ENCODE data around the gene HS2ST1.
"Not testable (repeated sequence)": the region's sequence is repeated elsewhere in the genome, so short reads cannot be mapped to it uniquely, and the experiment has no call there.

The HS2ST1 gene

DNA sequence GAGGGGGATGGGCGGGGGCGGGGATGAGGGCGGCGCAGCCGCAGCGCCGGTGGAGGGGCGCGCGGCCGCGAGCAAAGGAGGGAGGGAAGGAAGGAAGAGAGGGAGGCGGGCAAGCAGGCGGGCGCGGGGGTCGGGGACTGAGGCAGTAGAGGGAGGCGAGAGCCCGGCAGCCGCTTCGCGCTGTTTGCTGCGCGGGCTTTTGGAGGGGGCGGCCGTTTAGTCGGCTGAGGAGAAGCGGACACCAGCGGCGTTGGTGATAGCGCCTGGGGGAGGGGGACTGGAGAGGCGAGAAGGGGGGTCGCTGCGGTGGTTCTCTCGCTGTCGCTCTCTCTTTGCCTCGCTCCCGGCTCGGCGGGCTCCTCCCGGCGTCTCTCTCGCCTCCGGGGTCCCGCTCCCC is at the start of gene HS2ST1:
Gene HS2ST1 (plus strand): TSS at position 35 of the 397 bp plus-strand sequence.
- DNase-seq = no peak

DNA sequence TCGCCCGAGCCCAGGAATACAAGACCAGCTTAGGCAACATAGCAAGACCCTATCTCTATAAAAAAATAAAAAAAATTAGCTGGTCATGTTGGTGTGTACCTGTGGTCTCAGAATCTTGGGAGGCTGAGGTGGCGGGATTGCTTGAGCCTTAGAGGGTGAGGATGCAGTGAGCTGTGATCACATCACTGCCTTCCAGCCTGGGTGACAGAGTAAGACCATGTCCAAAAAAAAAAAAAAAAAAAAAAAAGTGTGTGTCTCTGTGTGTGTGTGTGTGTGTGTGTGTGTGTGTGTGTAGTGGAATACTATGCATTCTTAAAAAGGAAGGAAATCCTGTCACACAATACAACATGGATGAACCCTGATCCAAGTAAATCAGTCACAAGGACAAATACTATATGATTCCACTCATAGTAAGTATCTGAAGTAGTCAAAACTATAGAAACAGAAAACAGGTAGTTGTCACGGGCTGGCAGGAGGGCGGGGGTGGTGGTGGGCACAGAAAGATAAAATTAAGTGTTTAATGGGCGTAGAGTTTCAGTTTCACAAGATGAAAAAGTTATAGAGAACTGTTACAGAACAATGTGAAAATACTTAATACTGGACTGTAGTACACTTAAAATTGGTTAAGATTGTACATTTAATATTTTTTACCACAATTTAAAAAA is 48.3 kb upstream of the HS2ST1 start:
- DNase-seq = no peak

DNA sequence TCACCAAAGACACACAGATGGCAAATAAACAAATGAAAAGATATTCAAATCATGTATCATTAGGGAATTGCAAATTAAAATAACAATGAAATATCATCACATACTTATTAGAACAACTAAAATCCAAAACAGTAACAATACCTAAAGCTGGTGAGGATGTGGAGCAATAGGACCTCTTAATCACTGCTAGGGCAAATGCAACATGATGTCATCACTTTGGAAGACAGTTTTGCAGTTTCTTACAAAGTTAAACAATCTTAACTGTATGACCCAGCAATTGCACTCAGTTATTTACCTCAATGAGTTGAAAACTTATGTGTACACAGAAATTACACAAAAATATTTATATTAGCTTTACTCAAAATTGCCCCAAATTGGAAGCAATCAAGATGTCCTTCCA is 47.8 kb upstream of the HS2ST1 start:
- no peak for DNase-seq

DNA sequence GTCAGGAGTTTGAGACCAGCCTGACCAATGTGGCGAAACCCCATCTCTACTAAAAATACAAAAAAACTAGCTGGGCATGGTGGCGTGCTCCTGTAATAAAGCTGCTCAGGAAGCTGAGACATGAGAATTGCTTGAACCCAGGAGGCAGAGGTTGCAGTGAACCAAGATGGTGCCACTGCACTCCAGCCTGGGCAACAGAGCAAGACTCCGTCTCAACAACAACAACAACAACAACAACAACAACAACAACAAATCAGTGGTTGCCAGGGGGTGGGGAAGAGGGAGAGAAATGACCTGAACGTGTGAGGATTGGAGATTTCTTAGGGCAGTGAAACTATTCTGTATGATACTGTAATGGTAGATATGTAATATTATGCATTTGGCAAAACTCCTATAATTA is 47.2 kb upstream of the HS2ST1 start:
- DNase-seq = not testable (repeated sequence)

DNA sequence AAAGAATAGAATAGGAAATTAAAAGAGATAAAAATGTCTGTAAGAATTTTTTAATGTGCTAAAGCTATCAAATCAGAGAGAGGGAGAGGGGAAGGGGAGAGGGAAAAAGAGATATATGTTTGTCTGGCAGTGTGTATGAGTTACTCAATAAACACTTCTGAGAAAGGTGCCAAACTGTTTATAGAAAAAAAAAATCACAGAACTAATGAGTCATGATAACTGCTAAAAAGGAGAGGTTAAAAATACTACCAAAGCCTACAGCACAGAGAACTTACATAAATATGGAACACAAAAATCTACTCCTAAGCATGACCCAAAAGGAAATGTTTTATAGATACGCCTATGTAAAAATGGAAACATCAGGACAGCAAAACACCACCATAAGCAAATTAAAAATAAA is 46.0 kb upstream of the HS2ST1 start:
- DNase-seq = no peak

DNA sequence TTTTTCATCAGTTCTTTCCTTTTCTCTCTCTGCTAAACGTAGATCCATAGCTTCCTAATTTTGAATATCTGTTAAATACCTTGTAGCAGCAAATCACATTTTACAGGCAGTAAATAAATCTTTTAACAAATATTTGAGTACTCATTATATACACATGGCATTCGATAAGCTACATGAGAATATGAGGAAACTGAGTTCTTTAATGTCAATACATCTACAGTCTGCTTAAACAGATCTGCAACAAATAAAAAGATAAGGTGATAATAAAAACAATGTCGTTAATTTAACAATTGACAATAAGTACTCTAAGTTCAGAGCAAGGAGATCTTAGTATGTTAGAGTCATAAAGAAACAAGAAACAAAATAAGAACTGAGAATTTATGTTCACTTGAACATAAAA is 43.4 kb upstream of the HS2ST1 start:
- DNase-seq = no peak

DNA sequence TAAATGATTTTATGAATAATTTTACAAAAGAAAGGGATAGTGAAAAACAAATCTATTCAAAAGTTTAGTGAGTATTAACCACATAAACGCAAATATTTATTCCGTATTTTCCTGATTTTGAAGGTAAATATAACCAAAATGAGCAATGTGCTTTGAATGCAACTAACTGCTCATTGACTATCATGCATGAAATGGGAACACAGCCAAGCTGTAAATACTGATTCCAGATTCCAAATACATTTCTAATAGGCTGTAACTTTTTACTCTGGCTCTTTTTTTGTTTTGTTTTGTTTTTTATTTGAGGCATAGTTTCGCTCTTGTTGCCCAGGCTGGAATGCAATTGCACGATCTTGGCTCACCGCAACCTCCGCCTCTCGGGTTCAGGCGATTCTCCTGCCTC is 42.3 kb upstream of the HS2ST1 start:
- DNase-seq = no peak

DNA sequence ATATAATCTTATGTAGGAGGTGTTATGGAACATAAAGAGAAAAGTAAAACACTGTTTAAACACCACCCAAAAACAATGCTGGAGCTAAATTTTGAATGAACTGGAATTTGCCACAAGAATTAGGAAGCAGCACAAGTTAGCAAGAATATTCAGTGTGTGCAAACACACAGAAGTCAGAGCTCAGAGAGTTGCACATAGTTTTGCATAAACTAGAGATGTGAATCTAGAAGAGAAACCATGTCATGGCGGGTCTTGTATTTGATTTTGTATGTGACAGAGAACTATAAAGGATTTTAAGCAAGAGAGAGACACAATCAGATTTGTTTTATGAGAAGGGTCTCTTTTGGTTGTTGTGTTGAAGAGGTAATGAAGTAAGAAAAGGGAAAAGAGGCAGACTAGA is 38.7 kb upstream of the HS2ST1 start:
- DNase-seq = no peak

DNA sequence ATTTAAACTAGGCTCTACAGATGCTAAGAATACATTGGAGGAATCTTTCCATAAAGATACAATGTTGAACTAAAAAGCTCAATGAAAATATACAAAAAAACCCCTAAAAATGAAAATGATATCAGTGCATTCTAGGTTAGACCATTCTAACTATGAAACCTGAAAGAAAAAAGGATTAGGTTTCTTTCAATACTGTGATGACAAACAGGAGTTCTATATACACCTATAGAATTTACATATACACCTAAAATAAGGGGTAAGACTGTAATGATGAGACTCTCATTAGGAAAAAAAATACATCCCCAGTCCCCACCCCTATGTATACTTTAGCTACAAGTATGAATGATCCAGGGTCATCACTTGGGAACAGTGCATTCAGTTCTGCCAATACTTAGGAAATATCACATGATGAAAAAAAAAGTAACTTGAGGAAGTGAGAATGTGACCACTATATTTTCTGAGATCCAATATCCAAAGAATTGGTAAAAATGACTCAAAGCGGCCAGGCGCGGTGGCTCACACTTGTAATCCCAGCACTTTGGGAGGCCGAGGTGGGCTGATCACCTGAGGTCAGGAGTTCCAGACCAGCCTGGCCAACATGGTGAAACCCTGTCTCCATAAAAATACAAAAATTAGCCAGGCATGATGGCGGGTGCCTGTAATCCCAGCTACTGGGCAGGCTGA is 26.8 kb upstream of the HS2ST1 start:
- no peak for DNase-seq

DNA sequence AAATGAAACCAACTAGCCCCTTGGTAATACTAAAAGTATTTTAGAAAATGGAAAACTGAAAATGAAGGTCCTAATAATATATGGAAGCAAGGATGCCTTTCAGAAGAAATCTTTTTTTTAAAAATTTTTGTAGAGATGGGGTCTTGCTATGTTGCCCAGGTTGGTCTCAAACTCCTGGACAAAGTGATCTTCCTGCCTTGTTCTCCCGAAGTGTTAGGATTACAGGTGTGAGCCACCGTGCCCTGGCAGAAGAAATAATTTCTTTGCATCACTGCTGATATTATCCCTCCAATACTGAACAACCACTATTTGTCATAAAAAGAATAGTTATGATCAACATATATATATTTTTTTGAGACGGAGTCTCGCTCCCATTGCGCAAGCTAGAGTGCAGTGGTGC is 26.1 kb upstream of the HS2ST1 start:
- no peak for DNase-seq

DNA sequence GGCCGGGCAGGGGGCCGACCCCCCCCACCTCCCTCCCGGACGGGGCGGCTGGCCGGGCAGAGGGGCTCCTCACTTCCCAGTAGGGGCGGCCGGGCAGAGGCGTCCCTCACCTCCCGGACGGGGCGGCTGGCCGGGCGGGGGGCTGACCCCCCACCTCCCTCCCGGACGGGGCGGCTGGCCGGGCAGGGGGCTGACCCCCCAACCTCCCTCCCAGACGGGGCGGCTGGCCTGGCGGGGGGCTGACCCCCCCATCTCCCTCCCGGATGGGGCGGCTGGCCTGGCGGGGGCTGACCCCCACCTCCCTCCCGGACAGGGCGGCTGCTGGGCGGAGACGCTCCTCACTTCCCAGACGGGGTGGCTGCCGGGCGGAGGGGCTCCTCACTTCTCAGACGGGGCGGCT is 15.0 kb upstream of the HS2ST1 start:
- DNase-seq = not testable (repeated sequence)

DNA sequence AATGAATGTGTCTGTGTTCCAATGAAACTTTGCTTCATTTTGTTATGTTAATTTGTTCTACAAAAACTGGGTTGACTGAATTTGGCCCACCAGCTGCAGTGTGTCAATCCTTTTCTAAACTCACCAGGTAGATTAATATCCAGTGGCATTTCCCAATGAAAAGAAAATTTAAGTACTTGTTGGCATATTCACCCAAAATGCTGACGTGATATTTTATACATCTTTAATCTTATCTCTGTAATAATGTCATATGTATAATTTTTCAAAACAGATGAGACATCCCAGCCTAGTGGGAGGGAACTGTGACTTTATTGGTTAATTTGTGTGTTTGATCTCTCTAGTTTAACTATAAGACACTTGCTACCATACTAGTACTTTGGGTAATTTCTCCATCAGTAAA is 8.6 kb upstream of the HS2ST1 start:
- DNase-seq = no peak

DNA sequence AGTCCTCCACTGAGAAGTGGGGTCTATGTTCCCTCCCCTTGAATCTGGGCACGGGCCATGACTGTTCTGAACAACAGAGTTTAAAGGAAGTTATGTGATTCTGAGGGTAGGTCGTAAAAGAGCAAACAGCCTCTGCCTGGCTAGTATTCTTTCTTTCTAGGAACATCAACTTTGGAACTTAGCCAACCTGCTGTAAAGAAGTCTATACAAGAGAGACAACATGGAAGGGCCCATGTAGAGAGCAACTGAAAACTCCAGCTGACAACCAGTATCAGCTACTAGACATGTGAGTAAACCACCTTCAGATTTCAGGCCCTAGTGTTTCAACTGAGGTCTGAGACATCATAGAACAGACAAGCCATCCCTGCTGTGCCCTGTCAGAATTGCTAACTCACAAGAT is 8.0 kb upstream of the HS2ST1 start:
- no peak for DNase-seq

DNA sequence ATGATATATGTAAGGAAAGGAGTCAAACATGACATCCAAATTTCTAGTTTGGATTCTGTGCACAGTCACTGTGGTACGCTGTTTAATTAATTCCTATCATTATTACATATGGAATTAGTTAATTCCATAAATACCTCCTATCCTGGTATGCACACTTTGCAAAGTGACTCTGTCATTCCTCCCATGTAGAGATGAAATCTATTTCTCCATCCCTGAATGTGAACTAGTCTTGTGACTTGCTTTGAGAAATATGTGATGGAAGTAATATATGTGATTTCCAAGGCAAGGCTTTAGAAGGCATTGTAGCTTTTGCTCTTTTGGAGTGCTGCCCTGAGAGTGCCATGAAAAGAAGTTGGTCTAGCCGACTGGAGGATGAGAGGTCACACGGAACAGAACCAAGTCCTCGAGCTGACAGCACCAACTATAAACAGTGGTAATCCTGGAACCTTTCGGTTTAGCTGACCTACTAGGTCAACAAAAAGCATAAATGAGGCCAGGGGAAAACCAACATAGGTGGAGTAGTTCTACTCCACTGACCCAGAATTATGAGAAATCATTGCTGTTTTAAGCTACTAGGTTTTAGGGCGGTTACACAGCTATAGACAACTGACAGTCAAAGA is 2.0 kb upstream of the HS2ST1 start:
- no peak for DNase-seq

DNA sequence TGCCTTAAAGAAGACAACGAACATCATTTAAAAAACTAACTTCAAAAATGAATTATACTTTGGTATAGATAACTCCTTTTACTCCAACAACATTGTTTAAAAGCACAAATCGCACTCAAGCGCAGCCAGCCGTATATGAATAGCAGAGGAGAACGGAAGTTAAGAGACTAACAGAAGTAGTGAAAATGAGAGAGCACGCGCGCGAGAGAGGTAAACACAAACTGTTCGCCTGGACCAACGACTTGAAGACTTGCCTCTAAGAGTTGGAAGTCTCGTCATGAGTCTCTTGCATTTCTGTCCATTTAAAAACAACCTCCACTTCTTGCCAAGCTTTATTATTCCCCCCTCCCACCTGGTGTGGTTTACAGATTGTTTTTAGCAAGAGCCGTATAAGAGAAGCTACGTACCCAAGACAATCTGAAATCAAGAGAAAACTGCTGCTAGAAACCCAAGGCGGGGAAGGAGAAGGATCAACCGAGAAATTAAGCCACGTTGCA is 988 bp upstream of the HS2ST1 start:
- DNase-seq = no peak

DNA sequence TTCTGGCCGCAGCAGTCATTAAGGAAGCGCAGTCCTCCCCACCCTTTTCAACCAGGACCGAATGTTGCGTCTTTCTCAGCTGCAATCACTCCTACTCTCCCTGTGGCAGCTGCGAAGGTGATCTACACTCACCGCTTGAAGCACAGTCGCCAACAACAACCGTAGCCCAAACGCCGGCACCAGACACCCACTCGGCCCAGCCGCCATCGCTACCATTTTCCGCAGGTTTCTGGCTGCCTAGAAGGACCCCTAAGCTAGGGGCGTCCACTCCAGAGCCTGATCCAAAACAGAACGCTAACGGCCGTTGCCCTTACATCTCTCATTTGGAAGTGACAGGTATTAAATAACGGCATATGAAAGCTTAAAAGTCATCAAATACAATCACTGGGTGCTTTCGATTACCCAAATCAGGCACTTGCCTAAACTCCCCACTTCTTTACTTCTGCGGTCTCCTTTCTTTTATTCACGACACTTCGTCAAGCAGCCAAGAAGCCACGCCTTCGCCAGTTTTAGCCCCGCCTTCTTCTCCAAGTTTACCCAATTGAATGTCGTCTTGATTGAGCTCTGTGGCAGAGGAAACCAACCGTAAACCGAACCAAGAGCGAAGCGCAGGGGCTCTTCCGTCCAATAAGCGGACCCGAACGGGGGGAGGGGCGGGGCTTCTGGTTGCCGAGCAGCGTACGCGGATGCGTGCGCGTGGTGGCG is 387 bp upstream of the HS2ST1 start, which contains the start of gene SELENOF:
Gene SELENOF (minus strand): TSS at position 231 of the 705 bp plus-strand sequence. CDS start 15 bp downstream, at position 216.
- peak; percentile 94 for DNase-seq

DNA sequence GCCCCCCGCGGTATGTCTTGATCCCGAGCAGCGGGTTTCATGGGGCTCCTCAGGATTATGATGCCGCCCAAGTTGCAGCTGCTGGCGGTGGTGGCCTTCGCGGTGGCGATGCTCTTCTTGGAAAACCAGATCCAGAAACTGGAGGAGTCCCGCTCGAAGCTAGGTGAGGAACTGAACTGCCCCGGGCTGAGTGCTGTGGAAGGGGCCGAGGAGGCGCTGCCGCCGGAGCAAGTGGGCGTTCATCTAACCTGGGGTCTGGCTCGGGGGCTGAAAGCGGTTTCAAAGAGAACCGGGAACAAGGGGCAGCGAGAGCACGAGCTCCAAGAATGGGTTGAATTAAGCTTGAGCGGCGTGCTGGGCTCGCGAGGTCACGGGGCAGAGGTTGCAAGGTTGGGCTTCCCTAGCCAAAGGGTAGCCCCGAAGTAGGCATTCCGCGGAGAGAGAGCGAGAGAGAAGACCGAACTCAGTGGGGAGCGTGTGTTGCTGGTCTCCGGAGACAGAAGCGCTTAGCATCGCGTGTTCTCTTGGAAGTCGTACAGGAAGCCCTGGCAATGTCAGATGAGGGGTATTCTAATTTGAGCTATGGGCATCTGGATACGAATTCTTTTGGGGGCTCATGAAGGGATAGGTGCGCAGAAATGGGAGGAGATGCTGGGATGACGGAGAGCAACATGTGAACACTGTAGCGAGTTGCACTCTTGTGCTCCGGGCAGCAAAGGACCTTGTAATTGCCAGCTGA is 732 bp downstream of the HS2ST1 start:
- no peak for DNase-seq

DNA sequence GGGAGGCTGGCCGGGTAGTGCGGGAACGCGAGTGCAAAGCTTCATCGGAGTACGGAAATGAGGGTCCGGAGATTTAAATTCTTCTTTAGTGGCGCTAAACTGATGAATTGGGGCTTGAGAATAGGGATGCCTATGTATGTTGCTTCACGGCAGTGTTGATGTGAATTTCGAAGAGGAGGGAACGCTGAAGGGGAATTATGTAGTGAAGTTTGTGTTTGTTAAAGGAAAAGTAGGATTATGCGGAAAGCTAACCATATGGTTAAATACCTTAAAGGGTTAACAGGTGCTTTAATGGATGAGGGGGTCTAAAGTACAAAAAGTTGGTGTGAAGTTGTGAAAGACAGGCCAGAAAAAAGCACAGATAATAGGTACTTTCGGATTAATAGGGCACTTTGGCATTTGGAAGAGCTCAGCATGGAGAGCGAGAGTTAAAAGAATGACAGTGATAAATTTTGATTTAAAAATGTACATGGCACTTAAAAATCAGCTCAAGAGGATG is 1.4 kb downstream of the HS2ST1 start:
- DNase-seq = no peak

DNA sequence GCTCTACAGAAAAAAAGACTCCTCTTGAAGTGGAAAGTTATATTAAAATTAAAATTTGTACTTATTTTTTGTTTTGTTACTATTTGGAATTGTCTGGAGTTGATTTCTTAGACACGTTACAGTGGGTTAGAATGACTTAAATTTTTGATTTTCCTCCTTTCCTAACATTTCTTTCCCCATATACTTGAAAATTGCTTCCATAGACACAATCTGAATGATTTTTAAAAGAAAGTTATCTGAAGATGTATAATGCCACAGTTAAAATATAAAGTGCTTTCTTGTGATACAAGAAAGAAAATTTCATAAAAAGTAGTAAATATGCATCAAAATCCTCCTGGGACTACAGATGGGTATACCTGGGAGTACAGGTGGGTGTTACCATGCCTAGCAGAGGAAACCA is 2.3 kb downstream of the HS2ST1 start:
- DNase-seq = no peak

DNA sequence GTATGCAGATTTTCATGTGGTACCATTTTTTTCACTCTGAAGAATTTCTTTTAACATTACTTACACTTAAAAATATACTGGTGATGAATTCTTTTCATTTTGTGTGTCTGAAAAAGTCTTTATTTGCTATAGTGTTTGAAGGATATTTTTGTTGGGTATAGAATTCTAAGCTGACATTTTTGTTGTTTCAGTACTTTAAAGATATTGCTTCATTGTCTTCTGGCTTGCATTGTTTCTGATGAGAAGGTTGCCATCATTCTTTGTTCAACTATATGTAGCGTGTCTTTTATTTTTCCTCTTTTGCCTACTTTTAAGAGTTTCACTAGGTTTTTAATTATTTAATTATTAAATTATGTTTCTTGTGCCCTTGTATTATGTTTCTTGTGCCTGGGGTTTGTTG is 8.0 kb downstream of the HS2ST1 start:
- DNase-seq = no peak

DNA sequence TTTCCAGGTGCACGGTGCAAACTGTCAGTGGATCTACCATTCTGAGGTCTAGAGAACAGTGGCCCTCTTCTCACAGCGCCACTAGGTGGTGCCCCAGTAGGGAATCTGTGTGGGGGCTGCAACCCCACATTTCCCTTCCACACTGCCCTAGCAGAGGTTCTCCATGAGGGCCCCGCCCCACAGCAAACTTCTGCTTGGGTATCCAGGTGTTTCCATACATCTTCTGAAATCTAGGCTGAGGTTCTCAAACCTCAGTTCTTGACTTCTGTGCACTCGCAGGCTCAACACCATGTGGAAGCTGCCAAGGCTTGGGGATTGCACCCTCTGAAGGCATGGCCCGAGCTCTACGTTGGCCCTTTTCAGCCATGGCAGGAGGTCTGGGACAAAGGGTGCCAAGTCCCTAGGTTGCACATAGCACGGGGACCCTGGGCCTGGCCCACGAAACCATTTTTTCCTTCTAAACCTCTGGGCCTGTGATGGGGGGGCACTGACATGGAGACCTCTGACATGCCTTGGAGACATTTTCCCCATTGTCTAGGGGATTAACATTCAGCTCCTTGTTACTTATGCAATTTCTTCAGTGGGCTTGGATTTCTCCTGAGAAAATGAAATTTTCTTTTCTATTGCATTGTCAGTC is 10.0 kb downstream of the HS2ST1 start:
- DNase-seq = no peak

DNA sequence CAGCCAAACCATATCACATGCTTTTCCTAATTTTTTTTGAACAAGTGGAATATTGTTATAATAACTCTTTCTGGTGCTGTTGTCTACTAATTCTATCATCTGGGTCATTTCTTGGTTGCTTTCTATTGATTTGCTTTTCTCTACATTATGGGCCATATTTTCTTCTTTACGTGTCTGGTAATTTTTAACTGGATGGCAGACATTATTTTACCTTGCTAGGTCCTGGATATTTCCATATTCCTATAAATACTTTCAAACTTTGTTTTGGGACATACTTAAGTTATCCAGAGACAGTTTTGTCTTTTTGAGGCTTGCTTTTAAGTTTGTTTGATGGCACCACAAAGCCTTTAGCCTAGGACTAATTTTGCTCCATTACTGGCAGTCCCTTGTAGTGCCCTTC is 11.3 kb downstream of the HS2ST1 start:
- no peak for DNase-seq
